Ishikawa (cell line): ENCODE measurements around the gene AP2M1.

Experiments
- CEBPB ChIP-seq: IDR thresholded peaks from 2 replicates; pipeline ENCODE4 v1.6.1; 2012
- CREB1 ChIP-seq: IDR thresholded peaks from 2 replicates; pipeline ENCODE4 v1.6.1; 2012; ENCODE audit warnings: low read depth
- EGR1 ChIP-seq: IDR thresholded peaks from 2 replicates; pipeline ENCODE4 v1.6.1; 2012
- EP300 ChIP-seq: IDR thresholded peaks from 2 replicates; pipeline ENCODE4 v1.6.1; 2012; ENCODE audit warnings: borderline replicate concordance
- FOXM1 ChIP-seq: IDR thresholded peaks from 2 replicates; pipeline ENCODE4 v1.6.1; 2012; ENCODE audit warnings: low read depth, borderline replicate concordance
- MAX ChIP-seq: IDR thresholded peaks from 2 replicates; pipeline ENCODE4 v1.6.1; 2012
- NFIC ChIP-seq: IDR thresholded peaks from 2 replicates; pipeline ENCODE4 v1.6.1; 2012
- RAD21 ChIP-seq: IDR thresholded peaks from 2 replicates; pipeline ENCODE4 v1.6.1; 2012; ENCODE audit warnings: low read depth
- REST ChIP-seq: IDR thresholded peaks from 2 replicates; pipeline ENCODE4 v1.6.1; 2012; ENCODE audit warnings: low read depth, mild to moderate bottlenecking
- TAF1 ChIP-seq: IDR thresholded peaks from 2 replicates; pipeline ENCODE4 v1.6.1; 2012; ENCODE audit warnings: low read depth, mild to moderate bottlenecking
- TCF12 ChIP-seq: IDR thresholded peaks from 2 replicates; pipeline ENCODE4 v1.6.1; 2012; ENCODE audit warnings: low read depth
- TEAD4 ChIP-seq: IDR thresholded peaks from 2 replicates; pipeline ENCODE4 v1.6.1; 2012
- USF1 ChIP-seq: IDR thresholded peaks from 2 replicates; pipeline ENCODE4 v1.6.1; 2012
- YY1 ChIP-seq: IDR thresholded peaks from 2 replicates; pipeline ENCODE4 v1.6.1; 2012; ENCODE audit warnings: low read depth
- ZBTB7A ChIP-seq: IDR thresholded peaks from 2 replicates; pipeline ENCODE4 v1.6.1; 2012; ENCODE audit warnings: low read depth

The AP2M1 gene

GRCh38 chr3:184165543-184165942 lies 9.1 kb upstream of the AP2M1 start:
- TF ChIP-seq NFIC, result no peak
- no peak for TF ChIP-seq EGR1
- no peak for TF ChIP-seq USF1
- TF ChIP-seq MAX, result no peak
- TF ChIP-seq TAF1, result no peak
- TF ChIP-seq RAD21, result no peak
- TF ChIP-seq TEAD4, result no peak
- TF ChIP-seq CEBPB, result no peak
- TF ChIP-seq REST, result no peak
- TF ChIP-seq FOXM1, result no peak

GRCh38 chr3:184166671-184167070 lies 8.0 kb upstream of the AP2M1 start:
- no peak for TF ChIP-seq RAD21
- no peak for TF ChIP-seq CREB1
- no peak for TF ChIP-seq EGR1
- TF ChIP-seq TCF12, result no peak
- TF ChIP-seq NFIC, result no peak
- no peak for TF ChIP-seq ZBTB7A
- no peak for TF ChIP-seq USF1
- no peak for TF ChIP-seq YY1
- no peak for TF ChIP-seq FOXM1
- TF ChIP-seq TAF1, result no peak
- no peak for TF ChIP-seq REST
- no peak for TF ChIP-seq EP300
- TF ChIP-seq CEBPB, result no peak
- no peak for TF ChIP-seq TEAD4

GRCh38 chr3:184167786-184168185 lies 6.9 kb upstream of the AP2M1 start:
- TF ChIP-seq NFIC (no peak), ZBTB7A (no peak), TAF1 (no peak), EGR1 (no peak), TCF12 (no peak), CREB1 (no peak)

GRCh38 chr3:184168363-184169120 lies 6.1 kb upstream of the AP2M1 start:
- no peak for TF ChIP-seq ZBTB7A
- TF ChIP-seq REST, result no peak
- no peak for TF ChIP-seq TAF1
- TF ChIP-seq FOXM1, result no peak
- TF ChIP-seq RAD21, result no peak
- TF ChIP-seq YY1, result no peak
- no peak for TF ChIP-seq USF1
- TF ChIP-seq EP300, result no peak
- no peak for TF ChIP-seq EGR1
- no peak for TF ChIP-seq TCF12
- TF ChIP-seq NFIC, result no peak
- TF ChIP-seq MAX, result no peak
- TF ChIP-seq TEAD4, result no peak
- TF ChIP-seq CEBPB, result no peak
